H54 (cell line): ENCODE results near the gene PITX3.
"Not testable (repeated sequence)": the region's sequence is repeated elsewhere in the genome, so short reads cannot be mapped to it uniquely, and the experiment has no call there.

ENCODE experiments used
- DNase-seq: peaks from one replicate; pipeline ENCODE4 v3.0.0; 2011; ENCODE audit warnings: low spot score, mixed read lengths; ENCODE audit not compliant: insufficient read length
- FAIRE-seq: peaks from 3 replicates; lab custom pipeline; 2011; peaks lifted over from hg19 to GRCh38; lab: Jason Lieb, UNC
- POLR2A ChIP-seq: IDR thresholded peaks from 2 replicates; pipeline ENCODE4 v1.6.1; 2011; ENCODE audit warnings: low read depth, mild to moderate bottlenecking, low read length

PITX3 gene

GRCh38 chr10:102269017-102269416 is 27.7 kb upstream of the PITX3 start:
- no peak for DNase-seq
- no peak for TF ChIP-seq POLR2A
- no peak for FAIRE-seq

GRCh38 chr10:102268375-102268888 is 27.1 kb upstream of the PITX3 start:
- no peak for TF ChIP-seq POLR2A
- no peak for DNase-seq
- no peak for FAIRE-seq

DNA sequence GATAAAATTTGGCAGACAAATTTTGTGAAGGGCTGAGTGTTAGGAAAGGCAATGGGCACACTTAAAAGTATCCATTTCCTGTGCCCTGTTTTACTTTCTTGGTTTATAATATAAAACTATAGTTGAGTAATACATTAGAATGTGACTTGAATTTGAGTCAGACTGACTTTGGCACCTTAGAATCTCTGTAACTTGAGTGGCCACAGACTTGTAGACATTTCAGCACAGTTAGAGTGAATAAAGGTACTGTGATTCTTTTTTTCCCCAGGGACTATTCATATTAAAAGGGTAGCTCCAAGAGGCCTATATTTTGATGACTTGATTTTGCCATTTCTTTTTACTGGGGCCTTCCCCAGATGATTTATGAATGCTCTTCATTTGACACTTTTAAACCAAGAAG is 26.4 kb upstream of the PITX3 start:
- TF ChIP-seq POLR2A: no peak
- FAIRE-seq (no peak), DNase-seq (peak; percentile 13)

GRCh38 chr10:102266670-102267069 is 25.4 kb upstream of the PITX3 start:
- FAIRE-seq: no peak
- TF ChIP-seq POLR2A: no peak
- DNase-seq: no peak

DNA sequence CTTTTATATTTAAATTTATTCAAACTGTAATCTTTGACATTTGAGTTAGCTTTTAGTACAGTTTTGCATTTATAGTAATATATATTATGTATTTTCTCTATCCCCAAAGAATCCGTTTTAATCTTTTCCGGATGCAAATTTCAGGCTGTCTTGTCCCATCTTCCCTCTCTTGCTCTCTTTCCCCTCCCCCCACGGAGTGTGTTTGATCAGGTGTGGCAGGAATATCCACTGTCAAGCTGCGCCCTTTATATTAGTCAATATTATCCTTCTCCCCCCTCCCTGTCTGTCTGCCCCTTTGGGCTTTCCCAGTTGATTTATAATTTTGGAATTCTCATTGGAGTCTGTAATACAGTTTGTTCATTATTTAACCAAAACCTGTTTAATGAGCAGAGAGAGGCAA is 23.1 kb upstream of the PITX3 start:
- no peak for TF ChIP-seq POLR2A
- FAIRE-seq (no peak), DNase-seq (no peak)

- TF ChIP-seq POLR2A: no peak
- FAIRE-seq: no peak
- no peak for DNase-seq
These were observed 21.5 kb upstream of the PITX3 start for GRCh38 chr10:102262744-102263370.

DNA sequence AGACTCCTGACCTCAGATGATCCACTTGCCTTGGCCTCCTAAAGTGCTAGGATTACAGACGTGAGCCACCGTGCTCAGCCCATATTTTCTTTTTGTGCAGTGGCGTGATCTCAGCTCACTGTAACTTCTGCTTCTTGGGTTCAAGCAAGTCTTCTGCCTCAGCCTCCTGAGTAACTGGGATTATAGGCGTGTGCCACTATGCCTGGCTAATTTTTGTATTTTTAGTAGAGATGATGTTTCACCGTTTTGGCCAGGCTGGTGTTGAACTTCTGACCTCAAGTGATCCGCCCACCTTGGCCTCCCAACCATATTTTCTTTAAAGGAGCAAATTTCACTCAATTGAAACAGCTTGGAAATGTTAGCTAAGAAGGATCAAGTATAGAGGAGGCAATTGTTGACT is 20.5 kb upstream of the PITX3 start:
- FAIRE-seq (no peak), DNase-seq (no peak)
- no peak for TF ChIP-seq POLR2A

- FAIRE-seq (no peak), DNase-seq (no peak)
- TF ChIP-seq POLR2A: no peak
These were observed 19.9 kb upstream of the PITX3 start for GRCh38 chr10:102261196-102261595.

GRCh38 chr10:102255404-102255803 is 14.1 kb upstream of the PITX3 start:
- TF ChIP-seq POLR2A: no peak
- DNase-seq (no peak), FAIRE-seq (no peak)

DNA sequence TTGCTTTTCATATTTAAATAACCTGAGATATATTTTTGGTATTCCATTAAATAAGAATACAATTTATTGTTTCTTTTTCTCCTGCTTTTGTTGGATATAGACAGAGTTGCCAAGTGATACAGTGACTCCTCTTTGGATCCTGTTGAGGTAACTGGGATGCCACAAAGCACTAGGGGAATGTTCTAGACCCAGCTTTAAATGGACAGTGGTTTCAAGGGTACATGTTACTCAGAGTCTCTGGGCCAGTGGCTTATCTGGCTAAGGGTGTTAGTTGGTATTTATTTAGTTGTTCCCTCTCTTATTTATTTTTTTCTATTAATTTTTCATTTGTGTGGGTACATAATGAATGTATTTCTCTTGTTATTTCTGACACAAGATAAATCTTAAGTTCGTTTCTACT is 13.1 kb upstream of the PITX3 start:
- TF ChIP-seq POLR2A: no peak
- no peak for FAIRE-seq
- DNase-seq: no peak

DNA sequence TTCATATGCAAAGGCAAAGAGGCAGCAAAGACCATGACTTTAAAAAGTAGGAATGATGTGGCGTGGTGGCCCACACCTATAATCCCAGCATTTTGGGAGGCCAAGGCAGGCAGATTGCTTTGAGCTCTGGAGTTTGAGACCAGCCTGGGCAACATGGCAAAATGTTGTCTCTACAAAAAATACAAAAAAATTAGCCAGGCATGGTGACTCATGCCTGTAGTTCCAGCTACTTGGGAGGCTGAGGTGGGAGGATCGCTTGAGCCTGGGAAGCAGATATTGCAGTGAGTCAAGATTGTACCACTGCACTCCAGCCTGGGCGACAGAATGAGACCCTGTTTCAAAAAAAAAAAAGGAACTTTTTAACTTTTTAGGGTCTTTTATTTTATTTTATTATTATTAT is 11.2 kb upstream of the PITX3 start:
- not testable (repeated sequence) for DNase-seq, FAIRE-seq

DNA sequence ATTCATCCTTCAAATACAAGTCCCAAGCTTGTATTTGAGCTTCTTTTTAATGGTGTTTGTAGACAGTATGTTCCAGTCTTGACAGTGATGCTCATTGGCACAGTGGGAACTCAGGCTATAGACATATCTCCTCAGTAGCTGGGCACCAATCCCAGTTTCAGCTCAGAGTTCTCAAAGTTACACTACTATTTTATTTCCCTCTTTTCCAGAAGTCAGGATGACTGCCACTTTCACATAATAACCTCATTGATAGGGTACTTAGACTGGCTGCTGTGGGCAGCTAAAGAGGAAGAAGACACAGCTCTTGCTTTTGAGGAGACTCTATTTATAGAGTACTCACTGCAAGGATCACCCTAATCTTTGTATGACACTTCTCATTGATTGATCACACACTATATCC is 6.4 kb upstream of the PITX3 start:
- FAIRE-seq: no peak
- TF ChIP-seq POLR2A: no peak
- DNase-seq: no peak

GRCh38 chr10:102246261-102246660 is 4.9 kb upstream of the PITX3 start:
- TF ChIP-seq POLR2A: no peak
- DNase-seq: no peak
- no peak for FAIRE-seq

GRCh38 chr10:102245932-102246251 is 4.6 kb upstream of the PITX3 start:
- FAIRE-seq (no peak), DNase-seq (no peak)
- no peak for TF ChIP-seq POLR2A

DNA sequence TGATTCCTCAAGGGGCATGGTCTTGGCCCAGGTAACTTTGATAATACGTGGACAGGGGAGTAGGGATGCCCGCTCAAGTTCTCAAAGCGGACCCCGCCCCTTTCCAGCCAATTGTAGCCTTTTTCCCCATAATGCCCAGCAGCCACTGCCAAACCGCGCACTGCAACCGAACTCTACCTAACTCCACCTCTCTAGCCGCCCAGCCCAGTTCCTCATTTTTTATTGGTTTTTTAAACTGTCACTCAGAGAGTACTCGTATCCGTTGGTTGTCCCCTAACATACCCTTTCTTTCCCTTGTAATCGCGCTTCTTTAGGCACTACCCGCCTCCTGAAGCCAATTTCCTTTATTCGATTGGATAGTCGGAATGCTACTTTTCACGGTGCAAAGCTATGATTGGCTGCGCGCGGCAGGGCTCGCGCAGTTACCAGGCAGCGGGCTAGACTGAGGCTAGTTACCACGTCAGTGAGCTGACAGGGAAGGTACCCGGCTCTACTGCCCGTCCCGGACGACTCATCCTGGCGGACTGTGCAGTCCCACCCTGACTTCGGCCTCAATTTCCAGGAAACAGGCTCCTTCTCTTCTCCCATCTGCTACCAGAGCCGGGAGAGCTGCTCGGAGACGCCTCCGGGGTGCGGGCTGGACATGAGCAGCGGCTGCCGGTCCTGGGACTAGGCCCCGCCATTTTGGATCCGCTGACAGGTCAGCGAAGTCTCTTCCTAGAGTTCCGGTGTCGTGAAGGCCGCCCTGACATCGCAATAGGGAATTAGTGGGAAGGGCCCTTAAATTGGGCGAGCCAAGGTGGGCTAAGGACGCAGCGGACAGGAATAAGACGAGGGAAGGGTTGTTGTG is 4.0 kb upstream of the PITX3 start, which contains the start of gene GBF1:
Gene GBF1, plus strand, starts transcription at position 451 of the 850 bp plus-strand sequence. CDS start 13,407 bp downstream, outside the sequence.
- peak; percentile 78 for FAIRE-seq
- TF ChIP-seq POLR2A: peak; percentile 94
- peak; percentile 100 for DNase-seq

- DNase-seq (peak; percentile 61), FAIRE-seq (no peak)
- no peak for TF ChIP-seq POLR2A
These were observed 2.0 kb upstream of the PITX3 start for GRCh38 chr10:102243309-102243708.
